H9 (cell line): ENCODE measurements around the gene ZMIZ1. TPM values are rescaled to one million over a fixed set of nuclear protein-coding genes. Genes with fewer than 3 reads are reported as not detected.

Source experiments
- DNase-seq: peaks from one replicate; pipeline ENCODE4 v3.0.0-alpha.2; 2017
- H2AFZ ChIP-seq: one replicate; pipeline ENCODE4 v1.6.1; 2013; ENCODE audit warnings: mild to moderate bottlenecking, low read length, control low read depth, moderate library complexity
- H2AK5ac ChIP-seq: 2 replicates; pipeline ENCODE4 v1.6.1; 2013; ENCODE audit warnings: low read length, control low read depth, mixed read lengths; ENCODE audit not compliant: insufficient read length
- H2BK120ac ChIP-seq: one replicate; pipeline ENCODE4 v1.6.1; 2013; ENCODE audit warnings: low read depth, mild to moderate bottlenecking, low read length, control low read depth, inconsistent platforms; ENCODE audit not compliant: poor library complexity, severe bottlenecking
- H2BK12ac ChIP-seq: 2 replicates; pipeline ENCODE4 v1.6.1; 2013; ENCODE audit warnings: low read length, control low read depth, mixed read lengths, low read depth; ENCODE audit not compliant: insufficient read length
- H2BK15ac ChIP-seq: 2 replicates; pipeline ENCODE4 v1.6.1; 2013; ENCODE audit warnings: low read depth, low read length, control low read depth
- H2BK20ac ChIP-seq: one replicate; pipeline ENCODE4 v1.6.1; 2013; ENCODE audit warnings: low read depth, mild to moderate bottlenecking, low read length, control low read depth, inconsistent platforms; ENCODE audit not compliant: poor library complexity, severe bottlenecking
- H2BK5ac ChIP-seq: 2 replicates; pipeline ENCODE4 v1.6.1; 2013; ENCODE audit warnings: low read length, control low read depth, mixed read lengths; ENCODE audit not compliant: insufficient read length
- H3K14ac ChIP-seq: 2 replicates; pipeline ENCODE4 v1.6.1; 2013; ENCODE audit warnings: low read length, control low read depth; ENCODE audit not compliant: insufficient read depth
- H3K18ac ChIP-seq: 2 replicates; pipeline ENCODE4 v1.6.1; 2013; ENCODE audit warnings: low read depth, mild to moderate bottlenecking, mixed read lengths, low read length, control low read depth; ENCODE audit not compliant: insufficient read length
- H3K23ac ChIP-seq: 2 replicates; pipeline ENCODE4 v1.6.1; 2013; ENCODE audit warnings: low read length, control low read depth, mixed read lengths, low read depth; ENCODE audit not compliant: insufficient read length
- H3K23me2 ChIP-seq: 2 replicates; pipeline ENCODE4 v1.6.1; 2013; ENCODE audit warnings: low read depth, mild to moderate bottlenecking, mixed read lengths, low read length, control low read depth; ENCODE audit not compliant: insufficient read length, poor library complexity, severe bottlenecking
- H3K27ac ChIP-seq: 2 replicates; pipeline ENCODE4 v1.5.1; 2013; ENCODE audit warnings: low read length, control low read depth, mixed read lengths, low read depth; ENCODE audit not compliant: insufficient read length
- H3K27me3 ChIP-seq: 2 replicates; pipeline ENCODE4 v1.6.1; 2013; ENCODE audit warnings: low read length, control low read depth, inconsistent platforms; ENCODE audit not compliant: insufficient read depth
- H3K4ac ChIP-seq: 2 replicates; pipeline ENCODE4 v1.6.1; 2013; ENCODE audit warnings: low read depth, mild to moderate bottlenecking, control low read depth, inconsistent platforms, low read length, moderate library complexity
- H3K4me1 ChIP-seq: 2 replicates; pipeline ENCODE4 v1.6.1; 2013; ENCODE audit warnings: low read length, control low read depth, inconsistent platforms; ENCODE audit not compliant: insufficient read depth
- H3K4me2 ChIP-seq: 2 replicates; pipeline ENCODE4 v1.6.1; 2013; ENCODE audit warnings: low read length, control low read depth, mixed read lengths; ENCODE audit not compliant: insufficient read length, insufficient read depth
- H3K56ac ChIP-seq: 2 replicates; pipeline ENCODE4 v1.6.1; 2013; ENCODE audit warnings: low read depth, mild to moderate bottlenecking, mixed read lengths, low read length, control low read depth; ENCODE audit not compliant: insufficient read length
- H3K79me1 ChIP-seq: 2 replicates; pipeline ENCODE4 v1.6.1; 2013; ENCODE audit warnings: low read depth, mild to moderate bottlenecking, moderate library complexity, low read length, control low read depth, inconsistent platforms; ENCODE audit not compliant: insufficient read depth, poor library complexity, severe bottlenecking
- H3K79me2 ChIP-seq: 2 replicates; pipeline ENCODE4 v1.6.1; 2013; ENCODE audit warnings: low read length, control low read depth, inconsistent platforms; ENCODE audit not compliant: insufficient read depth
- H3K9ac ChIP-seq: 2 replicates; pipeline ENCODE4 v1.6.1; 2013; ENCODE audit warnings: low read length, control low read depth, mixed read lengths; ENCODE audit not compliant: insufficient read length; ENCODE audit errors: extremely low read depth
- H3K9me3 ChIP-seq: one replicate; pipeline ENCODE4 v1.6.1; 2013; ENCODE audit warnings: low read depth, low read length, inconsistent platforms; ENCODE audit not compliant: control insufficient read depth
- H3T11ph ChIP-seq: one replicate; pipeline ENCODE4 v1.6.1; 2013; ENCODE audit warnings: mild to moderate bottlenecking, low read length, control low read depth, inconsistent platforms
- H4K20me1 ChIP-seq: one replicate; pipeline ENCODE4 v1.6.1; 2013; ENCODE audit not compliant: control insufficient read depth, insufficient read length, insufficient read depth
- H4K5ac ChIP-seq: 2 replicates; pipeline ENCODE4 v1.6.1; 2013; ENCODE audit warnings: low read depth, mild to moderate bottlenecking, mixed read lengths, low read length, control low read depth; ENCODE audit not compliant: insufficient read length
- H4K8ac ChIP-seq: replicated peaks from 2 replicates; pipeline ENCODE4 v1.6.1; 2013; ENCODE audit warnings: low read length, control low read depth, mixed read lengths, low read depth; ENCODE audit not compliant: insufficient read length
- H4K91ac ChIP-seq: 2 replicates; pipeline ENCODE4 v1.6.1; 2013; ENCODE audit warnings: low read depth, mild to moderate bottlenecking, moderate library complexity, mixed read lengths, low read length, control low read depth; ENCODE audit not compliant: insufficient read length
- H3K27ac Mint-ChIP-seq, 3 experiments: 2 replicates in 2 of 3; 3 replicates in 1 of 3; pipeline ENCODE4 v1.8.0; 2020 to 2021; ENCODE audit warnings: mixed read lengths in 3 of 3, mild to moderate bottlenecking in 1 of 3, moderate library complexity in 1 of 3
- H3K27me3 Mint-ChIP-seq: 2 replicates; pipeline ENCODE4 v1.8.0; 2021; ENCODE audit warnings: low read depth, mild to moderate bottlenecking, moderate library complexity, mixed read lengths
- H3K36me3 Mint-ChIP-seq, 3 experiments: 2 replicates in 2 of 3; 3 replicates in 1 of 3; pipeline ENCODE4 v1.8.0; 2020 to 2021; ENCODE audit warnings: low read depth in 3 of 3, mixed read lengths in 3 of 3; ENCODE audit not compliant: insufficient read depth in 1 of 3
- H3K4me1 Mint-ChIP-seq, 2 experiments: 2 replicates each; pipeline ENCODE4 v1.8.0; 2020; ENCODE audit warnings: mixed read lengths in 2 of 2
- H3K4me3 Mint-ChIP-seq, 2 experiments: 2 replicates in 1 of 2; 3 replicates in 1 of 2; pipeline ENCODE4 v1.8.0; 2020 to 2021; ENCODE audit warnings: mild to moderate bottlenecking in 2 of 2, mixed read lengths in 2 of 2, moderate library complexity in 1 of 2
- H3K9me3 Mint-ChIP-seq, 2 experiments: 2 replicates in 1 of 2; 3 replicates in 1 of 2; pipeline ENCODE4 v1.8.0; 2020; ENCODE audit warnings: mild to moderate bottlenecking in 2 of 2, mixed read lengths in 2 of 2, moderate library complexity in 1 of 2
- CTCF ChIP-seq: fragments of 200-600 bp; sonication (generic); conservative IDR thresholded peaks from 3 replicates; pipeline ENCODE4 v1.8.0; 2021; ENCODE audit warnings: antibody characterized with exemption, mild to moderate bottlenecking
- WGBS: extraction: QIAGEN DNeasy Blood & Tissue Kit; methylation state at CpG from one replicate; pipeline ENCODE4 v1.1.7; 2013; ENCODE audit warnings: missing lambda C conversion rate, low lambda C conversion rate, mixed read lengths; ENCODE audit not compliant: insufficient read length; ENCODE audit errors: extremely low coverage; 5-methylcytosine and 5-hydroxymethylcytosine counted together
- total RNA-seq: library from RNA; stranded (reverse); gene quantifications from 2 replicates; pipeline ENCODE4 v1.2.1, GENCODE V29; 2021

ZMIZ1 gene
- total RNA-seq, 1 experiment from 2014 or later: 36.9 TPM

- Histone ChIP-seq H3K23me2 (no peaks in the 10 kb centered on the region), H3K23ac (no peak overlapping the region), H3K79me2 (no peaks in the 10 kb centered on the region), H3K4me1 (no peaks in the 10 kb centered on the region), H3K27ac (no peak overlapping the region), H2BK120ac (no peak overlapping the region), H2BK15ac (no peak overlapping the region), H3K4ac (no peak overlapping the region), H3K9ac (no peak overlapping the region), H4K20me1 (no peaks in the 10 kb centered on the region), H4K91ac (no peak overlapping the region), H2AFZ (no peak overlapping the region), H4K8ac (no peak overlapping the region), H2BK20ac (no peak overlapping the region), H2BK12ac (no peak overlapping the region), H2AK5ac (no peak overlapping the region), H3K18ac (no peak overlapping the region), H3K79me1 (no peaks in the 10 kb centered on the region), H2BK5ac (no peak overlapping the region), H3T11ph (no peak overlapping the region), H3K14ac (no peak overlapping the region), H3K56ac (no peak overlapping the region), H3K4me2 (no peak overlapping the region), H4K5ac (no peak overlapping the region), H3K27me3 (no peaks in the 10 kb centered on the region), H3K9me3 (no peaks in the 10 kb centered on the region)
- peaks cover 13% of the 10 kb centered on the region for H3K27me3 Mint-ChIP-seq
- peaks cover 14 to 22% (median 19%) of the 10 kb centered on the region in 3 experiments; a peak in 6 of 7 replicates for H3K36me3 Mint-ChIP-seq
- WGBS: no CpG with 5 or more reads among the region's 6 CpGs
- peak; percentile 22 for DNase-seq
- no peak overlapping the region for H3K27ac Mint-ChIP-seq
- no peak for TF ChIP-seq CTCF
- H3K9me3 Mint-ChIP-seq: peaks cover 0 to 4% of the 10 kb centered on the region in 2 experiments; a peak in 1 of 5 replicates
- H3K4me1 Mint-ChIP-seq: no peaks in the 10 kb centered on the region
- H3K4me3 Mint-ChIP-seq: no peak overlapping the region
Observed at GRCh38 chr10:79359816-79360498, 291.2 kb downstream of the ZMIZ1 start.
